ENCODE data around the gene GTF2IRD1.

The GTF2IRD1 gene

GRCh38 chr7:74478671-74479065 lies 25.0 kb downstream of the GTF2IRD1 start:
- no peaks in the 10 kb centered on the region for H3K9me3 ChIP-seq (ENCODE audit: control insufficient read depth in 2 of 2, low read length in 2 of 2)
- peak overlapping the region; percentile 45 to 55 for H3K27ac ChIP-seq (ENCODE audit: low read depth in 2 of 2, low read length in 2 of 2)
- peaks cover 39 to 42% of the 10 kb centered on the region in 2 donors for H3K4me1 ChIP-seq (ENCODE audit: control insufficient read depth in 2 of 2, insufficient read depth in 2 of 2, low read length in 2 of 2)
- H3K27me3 ChIP-seq (ENCODE audit: control insufficient read depth in 2 of 2, insufficient read depth in 2 of 2, low read length in 2 of 2) = no peaks in the 10 kb centered on the region
- peak overlapping the region in 1 of 2 donors; percentile 42 for H3K9ac ChIP-seq (ENCODE audit: low read depth in 1 of 2, low read length in 2 of 2)
- no peaks in the 10 kb centered on the region for H3K36me3 ChIP-seq (ENCODE audit: control insufficient read depth in 2 of 2, insufficient read depth in 2 of 2, low read length in 2 of 2)
- no peak overlapping the region for H3K4me3 ChIP-seq (ENCODE audit: low read length in 2 of 2)

GRCh38 chr7:74479066-74479781 lies 25.5 kb downstream of the GTF2IRD1 start:
- peak overlapping the region; percentile 72 to 79 for H3K27ac ChIP-seq (ENCODE audit: low read depth in 2 of 2, low read length in 2 of 2)
- no peaks in the 10 kb centered on the region for H3K27me3 ChIP-seq (ENCODE audit: control insufficient read depth in 2 of 2, insufficient read depth in 2 of 2, low read length in 2 of 2)
- H3K36me3 ChIP-seq (ENCODE audit: control insufficient read depth in 2 of 2, insufficient read depth in 2 of 2, low read length in 2 of 2) = no peaks in the 10 kb centered on the region
- H3K4me3 ChIP-seq (ENCODE audit: low read length in 2 of 2) = no peak overlapping the region
- peak overlapping the region; percentile 26 to 66 for H3K9ac ChIP-seq (ENCODE audit: low read depth in 1 of 2, low read length in 2 of 2)
- peaks cover 42 to 46% of the 10 kb centered on the region in 2 donors for H3K4me1 ChIP-seq (ENCODE audit: control insufficient read depth in 2 of 2, insufficient read depth in 2 of 2, low read length in 2 of 2)
- H3K9me3 ChIP-seq (ENCODE audit: control insufficient read depth in 2 of 2, low read length in 2 of 2) = no peaks in the 10 kb centered on the region

- peak overlapping the region; percentile 72 to 79 for H3K27ac ChIP-seq (ENCODE audit: low read depth in 2 of 2, low read length in 2 of 2)
- peak overlapping the region; percentile 31 to 67 for H3K4me3 ChIP-seq (ENCODE audit: low read length in 2 of 2)
- peaks cover 42 to 46% of the 10 kb centered on the region in 2 donors for H3K4me1 ChIP-seq (ENCODE audit: control insufficient read depth in 2 of 2, insufficient read depth in 2 of 2, low read length in 2 of 2)
- H3K36me3 ChIP-seq (ENCODE audit: control insufficient read depth in 2 of 2, insufficient read depth in 2 of 2, low read length in 2 of 2) = no peaks in the 10 kb centered on the region
- H3K27me3 ChIP-seq (ENCODE audit: control insufficient read depth in 2 of 2, insufficient read depth in 2 of 2, low read length in 2 of 2) = no peaks in the 10 kb centered on the region
- no peaks in the 10 kb centered on the region for H3K9me3 ChIP-seq (ENCODE audit: control insufficient read depth in 2 of 2, low read length in 2 of 2)
- H3K9ac ChIP-seq (ENCODE audit: low read depth in 1 of 2, low read length in 2 of 2) = peak overlapping the region; percentile 44 to 66
Observed at GRCh38 chr7:74479961-74480829, 26.5 kb downstream of the GTF2IRD1 start.

GRCh38 chr7:74480861-74481417 lies 27.2 kb downstream of the GTF2IRD1 start:
- H3K9ac ChIP-seq (ENCODE audit: low read depth in 1 of 2, low read length in 2 of 2) = peak overlapping the region in 1 of 2 donors; percentile 66
- no peaks in the 10 kb centered on the region for H3K9me3 ChIP-seq (ENCODE audit: control insufficient read depth in 2 of 2, low read length in 2 of 2)
- peak overlapping the region; percentile 31 to 67 for H3K4me3 ChIP-seq (ENCODE audit: low read length in 2 of 2)
- no peaks in the 10 kb centered on the region for H3K36me3 ChIP-seq (ENCODE audit: control insufficient read depth in 2 of 2, insufficient read depth in 2 of 2, low read length in 2 of 2)
- H3K27me3 ChIP-seq (ENCODE audit: control insufficient read depth in 2 of 2, insufficient read depth in 2 of 2, low read length in 2 of 2) = no peaks in the 10 kb centered on the region
- peaks cover 36 to 46% of the 10 kb centered on the region in 2 donors for H3K4me1 ChIP-seq (ENCODE audit: control insufficient read depth in 2 of 2, insufficient read depth in 2 of 2, low read length in 2 of 2)
- H3K27ac ChIP-seq (ENCODE audit: low read depth in 2 of 2, low read length in 2 of 2) = peak overlapping the region; percentile 72 to 79

GRCh38 chr7:74481458-74482196 lies 27.9 kb downstream of the GTF2IRD1 start:
- Histone ChIP-seq H3K27me3 (ENCODE audit: control insufficient read depth in 2 of 2, insufficient read depth in 2 of 2, low read length in 2 of 2) (no peaks in the 10 kb centered on the region), H3K9ac (ENCODE audit: low read depth in 1 of 2, low read length in 2 of 2) (no peak overlapping the region), H3K4me3 (ENCODE audit: low read length in 2 of 2) (no peak overlapping the region), H3K27ac (ENCODE audit: low read depth in 2 of 2, low read length in 2 of 2) (peak overlapping the region in 1 of 2 donors; percentile 79), H3K4me1 (ENCODE audit: control insufficient read depth in 2 of 2, insufficient read depth in 2 of 2, low read length in 2 of 2) (peaks cover 36 to 44% of the 10 kb centered on the region in 2 donors), H3K9me3 (ENCODE audit: control insufficient read depth in 2 of 2, low read length in 2 of 2) (no peaks in the 10 kb centered on the region), H3K36me3 (ENCODE audit: control insufficient read depth in 2 of 2, insufficient read depth in 2 of 2, low read length in 2 of 2) (no peaks in the 10 kb centered on the region)

- Histone ChIP-seq H3K27ac (ENCODE audit: low read depth in 2 of 2, low read length in 2 of 2) (no peak overlapping the region), H3K27me3 (ENCODE audit: control insufficient read depth in 2 of 2, insufficient read depth in 2 of 2, low read length in 2 of 2) (no peaks in the 10 kb centered on the region), H3K9ac (ENCODE audit: low read depth in 1 of 2, low read length in 2 of 2) (no peak overlapping the region), H3K4me1 (ENCODE audit: control insufficient read depth in 2 of 2, insufficient read depth in 2 of 2, low read length in 2 of 2) (peaks cover 36 to 41% of the 10 kb centered on the region in 2 donors), H3K36me3 (ENCODE audit: control insufficient read depth in 2 of 2, insufficient read depth in 2 of 2, low read length in 2 of 2) (no peaks in the 10 kb centered on the region), H3K4me3 (ENCODE audit: low read length in 2 of 2) (no peak overlapping the region), H3K9me3 (ENCODE audit: control insufficient read depth in 2 of 2, low read length in 2 of 2) (no peaks in the 10 kb centered on the region)
Observed at GRCh38 chr7:74482197-74482467, 28.4 kb downstream of the GTF2IRD1 start.

GRCh38 chr7:74482629-74483401 lies 29.1 kb downstream of the GTF2IRD1 start:
- Histone ChIP-seq H3K36me3 (ENCODE audit: control insufficient read depth in 2 of 2, insufficient read depth in 2 of 2, low read length in 2 of 2) (no peaks in the 10 kb centered on the region), H3K9me3 (ENCODE audit: control insufficient read depth in 2 of 2, low read length in 2 of 2) (no peaks in the 10 kb centered on the region), H3K27me3 (ENCODE audit: control insufficient read depth in 2 of 2, insufficient read depth in 2 of 2, low read length in 2 of 2) (no peaks in the 10 kb centered on the region), H3K27ac (ENCODE audit: low read depth in 2 of 2, low read length in 2 of 2) (no peak overlapping the region), H3K9ac (ENCODE audit: low read depth in 1 of 2, low read length in 2 of 2) (no peak overlapping the region), H3K4me1 (ENCODE audit: control insufficient read depth in 2 of 2, insufficient read depth in 2 of 2, low read length in 2 of 2) (peaks cover 31 to 35% of the 10 kb centered on the region in 2 donors), H3K4me3 (ENCODE audit: low read length in 2 of 2) (no peak overlapping the region)

- H3K9me3 ChIP-seq (ENCODE audit: control insufficient read depth in 2 of 2, low read length in 2 of 2) = no peaks in the 10 kb centered on the region
- no peaks in the 10 kb centered on the region for H3K36me3 ChIP-seq (ENCODE audit: control insufficient read depth in 2 of 2, insufficient read depth in 2 of 2, low read length in 2 of 2)
- H3K4me1 ChIP-seq (ENCODE audit: control insufficient read depth in 2 of 2, insufficient read depth in 2 of 2, low read length in 2 of 2) = peaks cover 25 to 27% of the 10 kb centered on the region in 2 donors
- no peak overlapping the region for H3K9ac ChIP-seq (ENCODE audit: low read depth in 1 of 2, low read length in 2 of 2)
- no peaks in the 10 kb centered on the region for H3K27me3 ChIP-seq (ENCODE audit: control insufficient read depth in 2 of 2, insufficient read depth in 2 of 2, low read length in 2 of 2)
- no peak overlapping the region for H3K4me3 ChIP-seq (ENCODE audit: low read length in 2 of 2)
- H3K27ac ChIP-seq (ENCODE audit: low read depth in 2 of 2, low read length in 2 of 2) = no peak overlapping the region
Observed at GRCh38 chr7:74483402-74484336, 30.0 kb downstream of the GTF2IRD1 start.

- H3K4me1 ChIP-seq (ENCODE audit: control insufficient read depth in 2 of 2, insufficient read depth in 2 of 2, low read length in 2 of 2) = peaks cover 8 to 10% of the 10 kb centered on the region in 2 donors
- H3K27ac ChIP-seq (ENCODE audit: low read depth in 2 of 2, low read length in 2 of 2) = no peak overlapping the region
- no peaks in the 10 kb centered on the region for H3K9me3 ChIP-seq (ENCODE audit: control insufficient read depth in 2 of 2, low read length in 2 of 2)
- H3K4me3 ChIP-seq (ENCODE audit: low read length in 2 of 2) = no peak overlapping the region
- no peaks in the 10 kb centered on the region for H3K27me3 ChIP-seq (ENCODE audit: control insufficient read depth in 2 of 2, insufficient read depth in 2 of 2, low read length in 2 of 2)
- no peak overlapping the region for H3K9ac ChIP-seq (ENCODE audit: low read depth in 1 of 2, low read length in 2 of 2)
- no peaks in the 10 kb centered on the region for H3K36me3 ChIP-seq (ENCODE audit: control insufficient read depth in 2 of 2, insufficient read depth in 2 of 2, low read length in 2 of 2)
Observed at GRCh38 chr7:74485611-74486010, 31.9 kb downstream of the GTF2IRD1 start.
